CD4-positive, alpha-beta T cell treated with Interleukin-10 for 1 hour (primary cell): ENCODE data around the gene OR51A7.
"Not testable (repeated sequence)": the region's sequence is repeated elsewhere in the genome, so short reads cannot be mapped to it uniquely, and the experiment has no call there.

ENCODE experiments used
- DNase-seq: peaks from one replicate; pipeline ENCODE4 v3.0.0-alpha.2; 2020

Gene OR51A7, protein sequence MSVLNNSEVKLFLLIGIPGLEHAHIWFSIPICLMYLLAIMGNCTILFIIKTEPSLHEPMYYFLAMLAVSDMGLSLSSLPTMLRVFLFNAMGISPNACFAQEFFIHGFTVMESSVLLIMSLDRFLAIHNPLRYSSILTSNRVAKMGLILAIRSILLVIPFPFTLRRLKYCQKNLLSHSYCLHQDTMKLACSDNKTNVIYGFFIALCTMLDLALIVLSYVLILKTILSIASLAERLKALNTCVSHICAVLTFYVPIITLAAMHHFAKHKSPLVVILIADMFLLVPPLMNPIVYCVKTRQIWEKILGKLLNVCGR

DNA sequence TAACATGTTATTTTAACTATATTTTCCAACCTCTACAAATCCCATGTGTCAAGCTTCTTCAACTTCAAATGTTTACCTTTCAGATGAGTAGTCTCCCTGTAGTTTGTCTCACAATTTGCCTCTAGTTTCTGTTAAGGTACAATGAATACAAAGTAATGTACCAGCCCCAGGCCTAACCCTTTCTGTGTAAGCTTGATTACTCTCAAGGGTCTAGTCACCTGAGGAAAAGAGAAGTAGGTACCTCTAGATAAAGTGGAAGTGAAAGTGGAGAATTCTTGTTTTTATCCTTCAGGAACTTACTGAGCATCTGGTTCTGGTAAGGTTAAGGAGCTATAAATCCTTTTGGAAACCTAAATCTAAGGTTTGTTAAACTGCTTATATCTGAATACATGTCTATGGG, at the start of gene OR51A7:
TSS of gene OR51A7 (plus strand) at position 300 of the 400 bp plus-strand sequence. CDS start 3,587 bp downstream, outside the sequence.
- no peak for DNase-seq

DNA sequence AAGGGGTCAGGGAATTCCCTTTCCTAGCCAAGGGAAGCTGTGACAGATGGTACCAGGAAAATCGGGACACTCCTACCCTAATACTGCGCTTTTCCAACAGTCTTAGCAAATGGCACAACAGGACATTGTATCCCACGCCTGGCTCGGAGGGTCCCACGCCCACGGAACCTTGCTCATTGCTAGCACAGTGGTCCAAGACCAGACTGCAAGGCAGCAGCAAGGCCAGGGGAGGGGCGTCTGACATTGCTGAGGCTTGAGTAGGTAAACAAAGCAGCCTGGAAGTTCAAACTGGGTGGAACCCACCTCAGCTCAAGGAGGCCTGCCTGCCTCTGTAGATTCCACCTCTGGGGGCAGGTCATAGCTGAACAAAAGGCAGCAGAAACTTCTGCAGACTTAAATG, 49.3 kb upstream of the OR51A7 start:
- not testable (repeated sequence) for DNase-seq

DNA sequence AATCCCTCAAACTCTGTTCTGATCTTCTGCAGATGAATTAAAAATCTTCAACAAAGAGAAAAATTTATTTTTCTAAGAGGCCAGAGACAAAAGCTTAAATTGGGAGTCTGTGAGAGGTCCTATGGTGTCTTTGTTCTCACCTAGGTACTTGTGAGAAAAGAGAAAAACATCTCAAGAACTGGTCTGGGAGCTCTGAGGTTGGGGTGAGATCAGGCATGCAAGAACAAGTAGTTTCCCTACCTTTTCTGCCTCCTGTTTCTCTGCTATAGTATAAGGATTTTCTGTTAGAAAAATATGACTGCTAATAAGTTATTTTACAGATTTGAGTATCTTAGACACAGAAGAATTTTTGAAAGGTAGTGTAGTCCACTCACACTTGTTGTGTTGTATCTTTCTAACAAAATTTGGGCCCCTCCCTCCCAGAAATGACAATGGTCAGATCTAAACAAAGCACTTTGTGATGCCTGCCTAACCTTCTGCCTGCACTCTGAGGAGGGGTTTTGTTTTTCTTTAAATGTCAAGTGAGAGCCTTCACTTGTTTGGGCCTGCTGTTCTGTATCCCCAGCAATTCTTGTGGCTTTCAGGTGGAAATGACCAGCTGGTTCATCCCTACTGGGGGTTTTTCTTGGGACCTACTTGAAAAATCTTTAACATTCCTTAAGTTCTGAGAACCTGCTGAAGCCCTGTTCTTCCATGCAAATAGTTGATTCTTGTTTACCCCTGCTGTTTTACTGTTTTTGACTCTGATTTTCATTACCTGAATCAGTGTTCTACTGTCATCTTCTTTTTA, 40.9 kb upstream of the OR51A7 start:
- no peak for DNase-seq

DNA sequence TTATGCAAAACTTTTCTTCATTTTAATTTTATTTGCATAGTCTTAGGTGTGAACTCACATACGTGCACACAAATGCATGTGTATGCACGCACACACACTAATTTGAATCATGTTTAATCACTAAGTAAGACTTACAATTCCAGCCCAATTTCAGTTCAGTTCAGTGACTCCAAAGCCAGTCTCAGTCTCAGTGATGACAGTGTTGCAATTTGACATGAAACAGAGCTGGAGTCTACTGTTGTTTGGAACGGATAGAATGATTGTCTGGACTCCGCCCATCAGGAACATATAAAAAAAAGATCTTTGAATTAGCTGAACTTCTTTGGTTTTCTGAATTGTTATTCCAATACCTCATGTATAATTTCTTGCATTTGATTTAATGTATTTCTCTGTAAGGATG, 39.7 kb upstream of the OR51A7 start:
- DNase-seq = no peak

DNA sequence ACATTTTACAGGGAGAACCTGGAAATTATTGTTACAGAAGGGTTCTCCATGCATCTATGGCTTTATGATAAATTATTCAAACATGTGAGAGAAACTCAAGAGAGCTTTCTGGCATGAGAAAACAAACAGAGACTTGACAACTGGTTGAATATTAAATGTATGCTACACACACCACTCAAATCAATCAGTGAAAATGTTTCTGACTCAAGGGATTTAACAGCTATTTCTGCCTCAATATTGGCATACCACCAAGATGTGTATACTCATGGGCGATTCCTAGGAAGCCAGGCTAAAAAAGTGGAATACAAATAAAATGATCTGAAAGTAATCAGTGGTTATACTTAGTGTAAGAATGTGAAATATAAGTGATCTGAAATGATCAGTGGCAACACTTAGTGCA, 37.7 kb upstream of the OR51A7 start:
- DNase-seq = no peak

DNA sequence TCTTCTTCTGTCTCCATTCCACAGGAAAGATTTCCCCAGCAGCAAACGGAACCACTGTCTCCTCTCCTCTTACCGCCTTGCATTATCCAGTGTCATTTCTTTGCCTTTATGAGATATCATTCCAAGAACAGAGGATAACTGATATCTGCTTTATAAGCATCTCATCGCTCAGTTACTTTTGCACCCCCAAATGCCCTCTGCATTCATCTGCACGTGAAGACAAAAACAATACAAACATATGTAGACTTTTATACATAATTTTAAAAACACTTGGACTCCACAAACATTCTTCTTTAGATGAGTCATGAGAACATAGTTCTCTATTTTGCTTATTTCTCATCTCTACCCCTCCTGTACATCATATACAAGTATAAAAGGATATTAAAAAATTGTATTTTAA, 22.4 kb upstream of the OR51A7 start:
- DNase-seq = no peak

DNA sequence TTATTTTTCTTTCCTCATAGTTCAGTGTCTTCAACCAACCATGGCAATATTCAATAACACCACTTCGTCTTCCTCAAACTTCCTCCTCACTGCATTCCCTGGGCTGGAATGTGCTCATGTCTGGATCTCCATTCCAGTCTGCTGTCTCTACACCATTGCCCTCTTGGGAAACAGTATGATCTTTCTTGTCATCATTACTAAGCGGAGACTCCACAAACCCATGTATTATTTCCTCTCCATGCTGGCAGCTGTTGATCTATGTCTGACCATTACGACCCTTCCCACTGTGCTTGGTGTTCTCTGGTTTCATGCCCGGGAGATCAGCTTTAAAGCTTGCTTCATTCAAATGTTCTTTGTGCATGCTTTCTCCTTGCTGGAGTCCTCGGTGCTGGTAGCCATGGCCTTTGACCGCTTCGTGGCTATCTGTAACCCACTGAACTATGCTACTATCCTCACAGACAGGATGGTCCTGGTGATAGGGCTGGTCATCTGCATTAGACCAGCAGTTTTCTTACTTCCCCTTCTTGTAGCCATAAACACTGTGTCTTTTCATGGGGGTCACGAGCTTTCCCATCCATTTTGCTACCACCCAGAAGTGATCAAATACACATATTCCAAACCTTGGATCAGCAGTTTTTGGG, 21.6 kb upstream of the OR51A7 start, which contains the start of gene OR51T1:
TSS of gene OR51T1 (plus strand) at position 41 of the 641 bp plus-strand sequence. CDS start at position 41, 0 bp downstream.
- DNase-seq = no peak

DNA sequence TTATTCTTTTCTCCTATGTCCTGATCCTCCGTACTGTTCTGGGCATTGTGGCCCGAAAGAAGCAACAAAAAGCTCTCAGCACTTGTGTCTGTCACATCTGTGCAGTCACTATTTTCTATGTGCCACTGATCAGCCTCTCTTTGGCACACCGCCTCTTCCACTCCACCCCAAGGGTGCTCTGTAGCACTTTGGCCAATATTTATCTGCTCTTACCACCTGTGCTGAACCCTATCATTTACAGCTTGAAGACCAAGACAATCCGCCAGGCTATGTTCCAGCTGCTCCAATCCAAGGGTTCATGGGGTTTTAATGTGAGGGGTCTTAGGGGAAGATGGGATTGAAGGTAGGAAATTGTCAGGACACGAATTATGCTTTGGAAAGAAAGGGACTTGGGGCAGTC, 21.0 kb upstream of the OR51A7 start:
- no peak for DNase-seq

DNA sequence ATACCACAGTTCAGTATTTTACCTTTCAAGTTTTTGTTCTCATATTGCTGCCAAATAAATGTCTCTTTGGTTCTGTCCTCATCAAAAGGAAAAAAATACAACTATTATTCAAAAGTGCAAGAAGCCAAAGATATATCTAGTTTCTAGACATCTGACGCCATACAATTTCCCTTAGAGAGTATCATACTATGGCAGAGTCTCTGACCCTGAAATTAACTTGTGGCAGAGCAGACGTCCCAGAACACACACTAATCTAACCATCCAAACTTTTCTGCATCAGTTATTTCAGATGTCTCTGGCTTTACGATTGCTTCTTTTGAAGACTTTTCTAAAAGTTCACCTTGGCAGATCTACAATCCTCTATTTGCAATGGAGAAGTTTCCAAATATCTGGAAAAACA, 19.2 kb upstream of the OR51A7 start:
- no peak for DNase-seq

DNA sequence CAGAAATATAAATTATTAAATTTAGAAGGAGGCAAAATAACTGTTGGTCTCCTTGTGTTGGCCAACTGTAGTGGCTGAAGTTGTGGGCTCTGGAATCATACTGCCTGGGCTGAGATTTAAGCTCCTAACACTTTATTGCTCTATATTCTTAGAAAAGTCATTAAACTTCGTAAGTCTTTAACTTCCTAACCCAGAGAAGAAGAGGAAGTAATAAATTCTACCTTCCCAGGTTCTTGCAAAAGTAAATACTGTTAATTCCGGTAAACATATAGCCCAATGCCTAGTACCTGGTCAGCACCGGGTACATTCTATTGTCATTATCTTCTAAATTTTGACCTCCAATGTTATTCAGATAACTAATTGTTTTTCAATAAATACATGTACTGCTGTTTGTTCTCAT, 17.4 kb upstream of the OR51A7 start:
- DNase-seq = no peak

DNA sequence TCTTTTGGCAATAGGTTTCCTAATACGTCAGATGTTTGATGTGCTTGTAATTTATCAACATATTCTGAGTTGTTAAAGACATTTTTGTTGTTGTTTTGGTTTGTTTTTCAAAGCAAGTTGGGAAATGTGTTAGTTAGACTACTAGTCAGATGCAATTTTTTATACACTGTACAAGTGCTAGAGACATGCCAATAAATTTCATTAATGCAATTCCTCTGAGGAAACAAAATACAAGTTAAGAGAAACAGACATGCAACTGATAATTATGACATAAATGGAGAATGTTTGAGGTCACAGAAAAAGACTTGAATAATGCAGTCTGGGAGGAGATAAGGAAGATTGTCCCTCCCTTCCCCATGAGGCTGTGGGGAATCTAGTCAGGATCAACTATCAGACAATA, 16.0 kb upstream of the OR51A7 start:
- DNase-seq = no peak

DNA sequence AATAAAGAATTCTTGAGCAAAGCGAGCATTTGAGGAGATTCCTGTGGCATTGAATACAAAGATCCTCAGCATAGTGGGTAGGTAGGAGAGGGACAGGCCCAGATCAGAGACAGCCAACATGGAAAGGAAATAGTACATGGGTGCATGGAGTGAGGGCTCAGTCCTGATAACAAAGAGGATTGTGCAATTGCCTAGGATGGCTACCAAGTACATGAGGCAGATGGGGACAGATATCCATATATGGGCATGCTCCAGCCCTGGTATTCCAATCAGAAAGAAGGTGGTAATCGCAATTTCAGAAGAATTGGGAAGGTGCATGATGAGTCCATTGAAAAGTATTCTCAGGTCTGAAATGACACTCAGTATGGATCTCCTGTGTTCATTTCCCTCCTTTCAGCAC, 13.3 kb upstream of the OR51A7 start:
- no peak for DNase-seq

DNA sequence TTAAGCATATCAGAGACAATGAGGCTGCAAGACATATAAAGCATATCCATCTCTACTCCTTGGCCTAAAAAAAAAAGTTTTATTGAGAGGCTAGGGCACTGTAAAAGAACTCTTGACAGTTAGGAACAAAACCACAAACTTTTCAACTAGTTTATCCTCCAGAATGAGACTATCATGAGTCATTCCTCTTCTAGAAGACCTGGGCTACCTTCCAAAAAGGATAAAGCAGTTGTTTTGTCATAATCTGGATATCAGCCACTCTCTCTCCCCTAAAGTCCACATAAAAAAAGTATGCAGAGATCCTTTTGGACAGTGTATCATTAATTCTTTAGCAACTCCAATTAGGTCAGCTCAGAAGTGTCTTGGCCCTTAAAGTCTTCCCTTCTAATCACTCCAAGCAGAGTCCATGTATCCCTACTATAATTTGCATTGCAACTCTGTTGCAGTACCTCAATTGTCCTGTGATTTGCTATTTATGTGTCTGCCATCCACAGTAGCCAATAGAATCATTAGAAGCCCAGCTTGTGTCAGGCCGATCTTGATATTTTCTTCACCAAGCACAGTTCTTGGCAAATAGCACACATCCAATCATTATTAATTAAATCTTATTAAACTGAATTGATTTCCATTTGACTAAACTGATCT, 11.5 kb upstream of the OR51A7 start:
- DNase-seq = no peak

DNA sequence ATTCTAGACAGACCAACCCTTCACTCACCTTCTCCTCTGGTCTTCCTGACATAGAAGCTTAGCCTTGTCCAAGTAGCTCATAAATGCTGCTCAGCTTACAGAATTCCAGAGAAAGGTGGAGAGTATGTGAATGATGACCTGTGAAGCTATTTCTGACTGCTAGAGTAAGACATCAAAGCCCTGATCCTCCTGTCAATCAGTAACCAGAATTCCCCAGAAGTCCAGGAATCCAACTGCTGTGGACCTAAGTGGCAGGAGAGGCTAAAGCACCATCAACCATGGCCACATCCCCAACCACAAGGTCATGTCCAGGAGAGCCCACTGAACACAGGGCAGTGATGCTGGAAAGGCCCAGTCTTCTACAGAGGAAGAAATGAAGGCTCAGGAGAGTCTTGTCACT, 13.0 kb downstream of the OR51A7 start:
- DNase-seq = no peak

DNA sequence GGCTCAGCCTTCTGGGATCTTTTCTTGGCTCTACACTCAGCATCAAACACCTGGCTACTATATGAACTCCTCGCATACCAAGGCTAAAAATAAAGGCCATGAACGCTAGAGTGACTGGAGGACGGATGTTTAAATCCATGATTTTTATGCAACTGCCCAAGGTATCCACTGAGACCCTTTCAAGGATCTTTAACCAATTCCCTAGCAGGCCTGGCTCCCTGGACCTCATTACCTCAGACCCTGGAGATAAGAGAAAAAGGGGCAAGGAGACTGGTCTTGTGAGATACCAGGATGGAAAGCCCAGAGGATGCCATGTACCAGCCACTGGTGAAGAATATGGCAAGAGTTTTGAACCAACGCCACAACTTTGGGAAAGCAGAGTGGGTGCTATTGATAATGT, 15.7 kb downstream of the OR51A7 start, which contains the start of gene OR51G2:
TSS of gene OR51G2 (minus strand) at position 101 of the 400 bp plus-strand sequence. CDS start 3,687 bp downstream, outside the sequence.
- DNase-seq = no peak

DNA sequence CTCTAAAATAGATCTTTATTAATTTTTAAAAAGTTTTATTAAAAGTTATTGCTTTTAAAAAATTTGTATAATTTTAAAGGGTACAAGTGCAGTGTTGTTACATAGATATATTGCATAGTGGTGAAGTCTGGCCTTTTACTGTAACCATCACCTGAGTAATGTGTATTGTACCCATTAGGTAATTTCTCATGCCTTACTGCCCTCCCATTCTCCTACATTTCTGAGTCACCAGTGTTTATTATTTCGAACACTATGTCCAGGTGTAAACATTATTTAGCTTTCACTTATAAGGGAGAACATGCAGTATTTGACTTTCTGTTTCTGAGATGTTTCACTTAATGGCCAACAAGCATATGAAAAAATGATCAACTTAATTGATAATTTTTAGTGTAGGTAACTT, 18.2 kb downstream of the OR51A7 start:
- DNase-seq = no peak

DNA sequence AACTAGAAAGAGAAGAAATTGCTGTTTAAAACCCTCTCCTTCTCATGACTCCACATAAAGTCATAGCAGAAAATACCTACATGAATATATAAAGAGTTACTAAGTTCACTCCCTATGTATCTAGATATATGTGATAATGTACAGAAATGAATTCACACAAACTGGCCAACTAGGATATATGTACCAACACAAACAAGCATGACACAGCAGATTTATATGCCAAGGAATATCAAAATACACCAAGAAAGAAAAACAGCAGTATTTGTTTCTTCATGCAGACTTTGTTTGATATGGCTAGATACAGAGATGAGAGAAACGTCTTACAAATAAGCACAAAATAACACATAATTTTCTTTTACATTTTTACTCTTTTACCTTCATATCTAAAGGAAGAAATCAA, 18.7 kb downstream of the OR51A7 start:
- DNase-seq = no peak

DNA sequence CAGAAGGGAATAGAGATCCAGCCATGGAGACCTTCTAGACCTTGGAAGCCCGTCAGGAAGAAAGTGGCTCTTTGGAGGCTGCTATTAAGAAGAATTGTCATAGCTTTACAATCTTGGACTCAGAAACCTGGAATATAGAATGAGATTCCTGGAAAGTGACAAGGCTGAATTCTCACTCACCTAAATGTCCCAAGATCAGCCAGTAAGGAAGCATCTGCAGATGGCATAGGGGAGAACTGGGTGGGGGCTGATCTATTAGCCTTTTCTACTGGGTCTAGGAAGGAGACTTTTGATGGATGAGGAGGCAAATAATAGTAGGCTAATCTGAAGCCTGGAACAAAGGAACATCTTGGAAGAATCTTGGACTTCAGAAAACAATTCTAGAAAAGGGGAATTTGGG, 20.7 kb downstream of the OR51A7 start, which contains the start of gene OR51G1:
TSS of gene OR51G1 (minus strand) at position 101 of the 400 bp plus-strand sequence. CDS start at position 101, 0 bp downstream.
- no peak for DNase-seq

DNA sequence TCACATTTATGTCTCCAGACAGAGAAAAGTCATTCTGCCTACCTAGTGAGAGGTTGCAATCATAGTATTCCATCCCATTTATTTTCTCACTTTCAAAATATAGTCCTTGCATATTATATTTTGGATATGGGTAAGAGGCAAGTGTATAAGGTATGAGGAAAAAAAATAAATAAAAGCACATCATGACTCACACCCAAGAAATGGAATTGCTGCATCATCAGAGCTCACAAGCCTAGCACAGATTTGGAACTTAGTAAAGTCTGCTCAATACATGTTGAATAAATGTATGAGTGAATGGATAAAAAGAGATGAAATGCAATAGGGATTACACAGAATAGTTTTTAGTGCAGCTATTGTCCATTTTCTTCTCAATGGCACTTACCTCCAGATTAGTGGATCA, 23.0 kb downstream of the OR51A7 start:
- no peak for DNase-seq

DNA sequence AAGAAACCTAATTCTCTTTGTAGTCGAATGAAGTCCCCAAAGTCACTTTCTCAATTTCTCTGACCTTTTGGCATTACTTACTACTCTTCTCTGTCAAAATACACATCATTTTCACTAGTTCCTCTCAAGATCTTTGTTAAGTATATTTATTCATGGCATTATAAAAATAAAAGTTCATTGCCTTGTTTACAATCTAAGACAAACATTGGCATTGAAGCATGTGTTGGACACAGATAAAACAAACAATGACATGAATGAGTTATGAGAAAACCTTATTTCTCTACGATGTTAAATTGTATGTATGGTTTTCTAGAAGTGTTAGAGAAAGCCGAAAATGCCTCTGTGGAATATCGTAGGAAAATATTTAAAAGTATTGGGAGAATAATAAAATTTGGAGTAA, 29.2 kb downstream of the OR51A7 start:
- no peak for DNase-seq

DNA sequence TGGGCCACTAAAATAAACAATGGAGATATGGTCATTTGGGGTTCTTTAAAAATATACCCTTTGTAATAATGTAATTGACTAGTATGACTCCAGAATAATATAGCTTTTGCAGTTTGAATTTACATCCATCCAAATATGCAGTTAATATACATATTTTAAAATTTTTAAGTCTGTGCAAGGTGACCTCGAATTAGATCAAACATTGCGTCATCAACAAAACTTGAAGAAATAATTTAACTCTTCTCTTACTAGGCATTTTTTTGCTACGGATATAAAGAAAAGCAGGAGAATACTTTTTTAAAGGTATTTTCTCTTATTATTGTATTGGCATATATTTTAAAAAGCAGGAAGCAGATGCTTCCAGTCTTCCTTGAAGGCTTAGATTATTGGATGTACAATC, 33.2 kb downstream of the OR51A7 start:
- no peak for DNase-seq

DNA sequence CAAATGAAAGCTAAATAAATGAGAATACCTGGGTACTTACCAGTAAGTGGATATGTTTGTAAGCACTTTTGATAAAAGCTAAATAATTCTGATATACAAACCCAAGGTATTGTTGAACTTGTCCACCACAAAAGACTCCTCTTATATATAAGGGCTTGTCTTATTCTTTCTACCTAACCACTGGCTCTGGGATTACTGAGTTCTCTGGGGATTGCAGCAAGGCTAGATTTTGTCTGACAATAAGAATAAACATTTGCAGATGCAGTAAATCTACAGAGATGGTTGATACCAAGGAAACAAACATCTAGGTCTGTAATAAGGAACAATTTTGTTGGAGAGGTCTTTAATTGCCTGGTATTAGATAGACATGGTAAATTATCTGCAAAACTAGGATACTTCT, 43.9 kb downstream of the OR51A7 start, which contains the start of gene OR51A4:
TSS of gene OR51A4 (minus strand) at position 101 of the 400 bp plus-strand sequence. CDS start 505 bp downstream, outside the sequence.
- no peak for DNase-seq

DNA sequence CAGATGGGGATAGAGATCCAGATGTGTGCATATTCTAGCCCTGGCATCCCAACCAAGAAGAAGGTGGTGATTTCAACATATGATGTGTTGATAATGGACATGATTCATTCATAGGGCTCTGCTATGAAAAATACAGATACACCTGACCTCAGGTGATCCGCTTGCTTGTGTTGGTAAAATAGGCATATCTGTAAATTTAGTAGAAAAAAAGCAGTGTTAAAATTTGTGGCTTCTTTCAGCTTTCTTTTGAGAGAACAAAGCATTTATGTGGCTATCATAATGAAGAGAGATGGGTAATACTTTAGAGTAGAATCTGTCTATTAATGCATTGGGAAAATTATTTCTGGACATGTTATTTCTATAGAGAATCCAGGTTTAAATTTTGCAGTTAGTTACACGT, 52.0 kb downstream of the OR51A7 start, which contains the start of gene OR51A2:
TSS of gene OR51A2 (minus strand) at position 101 of the 400 bp plus-strand sequence. CDS start at position 101, 0 bp downstream.
- not testable (repeated sequence) for DNase-seq
